SH-SY5Y (cell line): Measurements from ENCODE around the gene KRT14.

ENCODE experiments used
- GATA2 ChIP-seq: IDR thresholded peaks from 2 replicates; pipeline ENCODE4 v1.6.1; 2011; ENCODE audit warnings: mild to moderate bottlenecking, low read depth, low read length
- GATA3 ChIP-seq: IDR thresholded peaks from 2 replicates; pipeline ENCODE4 v1.6.1; 2011; ENCODE audit warnings: low read depth, mild to moderate bottlenecking, low read length, moderate library complexity

- TF ChIP-seq GATA2, result no peak
- TF ChIP-seq GATA3, result no peak
Measured at GRCh38 chr17:41600318-41600717, 13.6 kb upstream of the KRT14 start.
